Neural progenitor cell (in vitro differentiated cells): ENCODE measurements around the gene PXDN. TPM values are rescaled to one million over a fixed set of nuclear protein-coding genes. Genes with fewer than 3 reads are reported as not detected.
"Not testable (repeated sequence)": the region's sequence is repeated elsewhere in the genome, so short reads cannot be mapped to it uniquely, and the experiment has no call there.

Source experiments
- DNase-seq: peaks from one replicate; pipeline ENCODE4 v3.0.0-alpha.2; 2016; ENCODE audit warnings: low spot score
- H2AFZ ChIP-seq: fragments of 200-600 bp; sonication (generic); replicated peaks from 2 replicates; pipeline ENCODE4 v1.6.1; 2016; ENCODE audit warnings: antibody characterized with exemption
- H3F3A ChIP-seq: fragments of 200-600 bp; sonication (generic); 2 replicates; pipeline ENCODE4 v1.6.1; 2016; ENCODE audit warnings: antibody characterized with exemption, low read depth
- H3K27ac ChIP-seq: fragments of 200-600 bp; sonication (generic); 2 replicates; pipeline ENCODE4 v1.5.1; 2016; ENCODE audit warnings: mild to moderate bottlenecking
- H3K27me3 ChIP-seq: fragments of 200-600 bp; sonication (generic); 2 replicates; pipeline ENCODE4 v1.6.1; 2016; ENCODE audit warnings: mild to moderate bottlenecking, moderate library complexity
- H3K36me3 ChIP-seq: fragments of 200-600 bp; sonication (generic); 2 replicates; pipeline ENCODE4 v1.5.1; 2016
- H3K4me1 ChIP-seq: fragments of 200-600 bp; sonication (generic); 2 replicates; pipeline ENCODE4 v1.6.1; 2016; ENCODE audit warnings: mixed run types
- H3K4me2 ChIP-seq: fragments of 200-600 bp; sonication (generic); 2 replicates; pipeline ENCODE4 v1.6.1; 2016
- H3K4me3 ChIP-seq: fragments of 200-600 bp; sonication (generic); 2 replicates; pipeline ENCODE4 v1.5.1; 2016
- H3K79me2 ChIP-seq: fragments of 200-600 bp; sonication (generic); 2 replicates; pipeline ENCODE4 v1.6.1; 2016; ENCODE audit warnings: low read depth
- H3K9ac ChIP-seq: fragments of 200-600 bp; sonication (generic); 2 replicates; pipeline ENCODE4 v1.6.1; 2016
- H3K9me3 ChIP-seq: fragments of 200-600 bp; sonication (generic); 2 replicates; pipeline ENCODE4 v1.5.1; 2016; ENCODE audit warnings: low read depth
- H4K20me1 ChIP-seq: fragments of 200-600 bp; sonication (generic); 2 replicates; pipeline ENCODE4 v1.6.1; 2016; ENCODE audit warnings: low read depth
- H3K27ac Mint-ChIP-seq: 3 replicates; pipeline ENCODE4 v1.8.0; 2021; ENCODE audit warnings: mixed read lengths
- H3K27me3 Mint-ChIP-seq: 2 replicates; pipeline ENCODE4 v1.8.0; 2022; ENCODE audit warnings: low read depth, mild to moderate bottlenecking, inconsistent platforms, moderate library complexity, mixed read lengths; ENCODE audit not compliant: insufficient read depth
- H3K36me3 Mint-ChIP-seq: 3 replicates; pipeline ENCODE4 v1.8.0; 2021; ENCODE audit warnings: mixed read lengths
- H3K4me1 Mint-ChIP-seq: 3 replicates; pipeline ENCODE4 v1.8.0; 2021; ENCODE audit warnings: mixed read lengths
- H3K4me3 Mint-ChIP-seq: 3 replicates; pipeline ENCODE4 v1.8.0; 2021; ENCODE audit warnings: mild to moderate bottlenecking, moderate library complexity, mixed read lengths
- H3K9me3 Mint-ChIP-seq: 3 replicates; pipeline ENCODE4 v1.8.0; 2020; ENCODE audit warnings: mixed read lengths
- EZH2 ChIP-seq: fragments of 200-600 bp; sonication (generic); IDR thresholded peaks from 2 replicates; pipeline ENCODE4 v1.6.1; 2017; ENCODE audit warnings: antibody characterized with exemption, mild to moderate bottlenecking, moderate library complexity
- EZH2phosphoT487 ChIP-seq: fragments of 200-600 bp; sonication (generic); IDR thresholded peaks from 2 replicates; pipeline ENCODE4 v1.6.1; 2017; ENCODE audit warnings: antibody characterized with exemption
- total RNA-seq: library from RNA; depleted of rRNA; stranded (reverse); fragments of >200 nt; gene quantifications from 2 replicates; pipeline ENCODE4 v1.2.3, GENCODE V29; 2015; ENCODE audit warnings: low replicate concordance
- TF ChIP-seq, protein P1 (sequence below): fragments of 200-600 bp; sonication (generic); IDR thresholded peaks from 2 replicates; pipeline ENCODE4 v1.5.1; 2017; ENCODE audit warnings: antibody characterized with exemption, mild to moderate bottlenecking

Gene PXDN
- total RNA-seq, 1 donor from 2014 or later = 118 TPM

DNA sequence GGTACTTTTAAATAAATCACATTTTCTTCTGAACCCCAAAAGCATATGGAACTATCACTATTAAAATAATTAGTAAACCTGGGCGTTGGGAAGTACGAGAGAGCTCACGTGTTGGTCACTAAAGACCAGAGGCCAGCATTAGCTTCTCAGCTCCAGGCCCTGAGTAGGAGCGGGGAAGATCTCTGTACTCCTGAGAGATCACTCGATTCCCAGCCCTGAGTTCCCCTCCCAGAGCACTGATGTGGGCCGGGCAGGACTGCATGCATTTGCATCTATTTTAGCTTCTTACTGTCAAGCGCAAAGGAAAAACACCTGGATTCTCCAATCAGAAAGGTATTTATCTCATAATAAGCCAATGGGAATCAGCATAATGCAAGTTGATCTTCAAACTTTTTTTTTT, 6.2 kb downstream of the PXDN start:
- H3K27me3 Mint-ChIP-seq = peaks cover 9% of the 10 kb centered on the region
- no peak overlapping the region for H3K4me3 Mint-ChIP-seq
- no peak for DNase-seq
- peaks cover 20% of the 10 kb centered on the region for H3K27me3 ChIP-seq
- H3K79me2 ChIP-seq = peaks cover 95% of the 10 kb centered on the region
- no peak overlapping the region for H3K9ac ChIP-seq
- no peaks in the 10 kb centered on the region for H3K36me3 ChIP-seq
- no peak overlapping the region for H3K4me2 ChIP-seq
- peaks cover 42% of the 10 kb centered on the region for H3K9me3 Mint-ChIP-seq
- no peak overlapping the region for H3K4me3 ChIP-seq
- H2AFZ ChIP-seq = no peak overlapping the region
- peaks cover 8% of the 10 kb centered on the region for H3F3A ChIP-seq
- peaks cover 18% of the 10 kb centered on the region for H3K4me1 Mint-ChIP-seq
- no peak overlapping the region for H3K27ac ChIP-seq
- peaks cover 12% of the 10 kb centered on the region for H3K4me1 ChIP-seq
- peaks cover 37% of the 10 kb centered on the region for H3K36me3 Mint-ChIP-seq
- no peaks in the 10 kb centered on the region for H3K9me3 ChIP-seq
- TF ChIP-seq EZH2phosphoT487 = no peak
- TF ChIP-seq, protein P1, sequence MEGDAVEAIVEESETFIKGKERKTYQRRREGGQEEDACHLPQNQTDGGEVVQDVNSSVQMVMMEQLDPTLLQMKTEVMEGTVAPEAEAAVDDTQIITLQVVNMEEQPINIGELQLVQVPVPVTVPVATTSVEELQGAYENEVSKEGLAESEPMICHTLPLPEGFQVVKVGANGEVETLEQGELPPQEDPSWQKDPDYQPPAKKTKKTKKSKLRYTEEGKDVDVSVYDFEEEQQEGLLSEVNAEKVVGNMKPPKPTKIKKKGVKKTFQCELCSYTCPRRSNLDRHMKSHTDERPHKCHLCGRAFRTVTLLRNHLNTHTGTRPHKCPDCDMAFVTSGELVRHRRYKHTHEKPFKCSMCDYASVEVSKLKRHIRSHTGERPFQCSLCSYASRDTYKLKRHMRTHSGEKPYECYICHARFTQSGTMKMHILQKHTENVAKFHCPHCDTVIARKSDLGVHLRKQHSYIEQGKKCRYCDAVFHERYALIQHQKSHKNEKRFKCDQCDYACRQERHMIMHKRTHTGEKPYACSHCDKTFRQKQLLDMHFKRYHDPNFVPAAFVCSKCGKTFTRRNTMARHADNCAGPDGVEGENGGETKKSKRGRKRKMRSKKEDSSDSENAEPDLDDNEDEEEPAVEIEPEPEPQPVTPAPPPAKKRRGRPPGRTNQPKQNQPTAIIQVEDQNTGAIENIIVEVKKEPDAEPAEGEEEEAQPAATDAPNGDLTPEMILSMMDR = no peak
- no peak for TF ChIP-seq EZH2
- peaks cover 72% of the 10 kb centered on the region for H4K20me1 ChIP-seq
- no peak overlapping the region for H3K27ac Mint-ChIP-seq

DNA sequence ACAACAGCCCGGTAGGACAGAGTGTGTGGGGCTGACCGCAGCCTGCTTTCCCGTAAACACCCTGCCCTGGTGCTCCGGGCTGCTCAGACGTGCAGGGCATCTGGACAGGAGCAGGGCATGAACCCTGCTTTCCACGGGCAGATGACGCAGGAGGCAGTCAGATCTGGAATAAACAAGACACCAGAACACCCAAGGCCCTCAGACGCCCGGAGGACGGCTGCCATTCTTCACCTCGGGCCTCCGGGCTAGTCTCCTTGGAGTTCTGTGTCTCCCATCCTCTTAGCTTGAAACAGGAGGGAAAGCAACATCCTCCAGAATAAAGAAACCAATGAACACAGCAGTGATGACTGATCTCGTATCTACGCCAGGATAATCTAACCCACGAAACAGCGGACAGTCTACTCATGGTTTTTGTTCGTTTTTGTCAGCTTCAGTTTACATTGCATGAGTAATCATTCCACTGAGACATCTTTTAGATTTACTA, 7.3 kb downstream of the PXDN start:
- H3F3A ChIP-seq = peaks cover 13% of the 10 kb centered on the region
- no peaks in the 10 kb centered on the region for H3K36me3 ChIP-seq
- peaks cover 94% of the 10 kb centered on the region for H3K79me2 ChIP-seq
- H3K4me2 ChIP-seq = no peak overlapping the region
- H3K27me3 ChIP-seq = peaks cover 25% of the 10 kb centered on the region
- no peak for DNase-seq
- H3K4me3 ChIP-seq = no peak overlapping the region
- TF ChIP-seq EZH2 = no peak
- no peak for TF ChIP-seq EZH2phosphoT487
- TF ChIP-seq, protein P1 = no peak
- H2AFZ ChIP-seq = no peak overlapping the region
- H3K27ac ChIP-seq = no peak overlapping the region
- peaks cover 50% of the 10 kb centered on the region for H3K9me3 Mint-ChIP-seq
- no peak overlapping the region for H3K27ac Mint-ChIP-seq
- no peak overlapping the region for H3K9ac ChIP-seq
- peaks cover 14% of the 10 kb centered on the region for H3K4me1 ChIP-seq
- peaks cover 40% of the 10 kb centered on the region for H3K36me3 Mint-ChIP-seq
- H3K9me3 ChIP-seq = no peaks in the 10 kb centered on the region
- peaks cover 18% of the 10 kb centered on the region for H3K4me1 Mint-ChIP-seq
- peaks cover 7% of the 10 kb centered on the region for H3K27me3 Mint-ChIP-seq
- H3K4me3 Mint-ChIP-seq = no peak overlapping the region
- peaks cover 73% of the 10 kb centered on the region for H4K20me1 ChIP-seq

DNA sequence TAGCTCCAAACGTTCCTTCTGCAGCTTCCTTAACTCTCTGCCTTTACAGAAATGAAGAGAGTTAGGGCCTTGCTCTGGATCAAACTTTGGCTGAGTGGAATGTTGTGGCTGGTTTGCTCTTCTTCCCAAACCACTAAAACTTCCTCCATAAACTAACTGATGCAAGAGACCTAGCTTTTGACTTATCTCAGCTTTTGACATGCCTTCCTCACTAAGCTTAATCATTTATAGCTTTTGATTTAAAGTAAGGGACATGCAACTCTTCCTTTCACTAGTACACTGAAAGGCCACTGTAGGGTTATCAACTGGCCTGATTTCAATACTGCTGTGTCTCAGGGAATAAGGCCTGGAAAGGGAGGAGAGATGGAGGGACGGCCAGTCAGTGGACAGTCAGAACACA, 8.3 kb downstream of the PXDN start:
- H3K4me1 Mint-ChIP-seq = peaks cover 17% of the 10 kb centered on the region
- peaks cover under 1% of the 10 kb centered on the region for H3K27me3 Mint-ChIP-seq
- Histone ChIP-seq H3K9me3 (no peaks in the 10 kb centered on the region), H3K27me3 (peaks cover 27% of the 10 kb centered on the region), H3K27ac (no peak overlapping the region), H3K4me2 (no peak overlapping the region), H4K20me1 (peaks cover 73% of the 10 kb centered on the region), H3K4me3 (no peak overlapping the region), H3K79me2 (peaks cover 92% of the 10 kb centered on the region), H3K36me3 (no peaks in the 10 kb centered on the region), H2AFZ (no peak overlapping the region), H3K9ac (no peak overlapping the region), H3F3A (peaks cover 23% of the 10 kb centered on the region), H3K4me1 (peaks cover 17% of the 10 kb centered on the region)
- TF ChIP-seq, protein P1 = no peak
- TF ChIP-seq EZH2phosphoT487 = no peak
- no peak for TF ChIP-seq EZH2
- peaks cover 37% of the 10 kb centered on the region for H3K36me3 Mint-ChIP-seq
- H3K27ac Mint-ChIP-seq = no peak overlapping the region
- DNase-seq = no peak
- H3K9me3 Mint-ChIP-seq = peaks cover 50% of the 10 kb centered on the region
- H3K4me3 Mint-ChIP-seq = no peak overlapping the region

DNA sequence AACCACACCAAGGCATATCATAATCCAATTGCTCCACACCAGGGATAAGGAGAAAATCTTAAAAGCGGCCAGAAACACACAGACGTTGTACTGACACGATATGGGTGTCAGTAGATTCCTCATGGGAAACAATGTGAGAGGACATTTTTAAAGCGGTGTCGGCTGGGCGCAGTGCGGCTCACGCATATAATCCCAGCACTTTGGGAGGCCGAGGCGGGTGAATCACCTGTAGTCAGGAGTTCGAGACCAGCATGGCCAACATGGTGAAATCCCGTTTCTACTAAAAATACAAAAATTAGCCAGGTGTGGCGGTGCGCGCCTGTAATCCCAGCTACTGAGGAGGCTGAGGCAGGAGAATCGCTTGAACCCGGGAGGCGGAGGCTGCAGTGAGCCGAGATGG, 11.0 kb downstream of the PXDN start:
- Mint-ChIP-seq H3K4me1 (peaks cover 40% of the 10 kb centered on the region), H3K9me3 (peaks cover 38% of the 10 kb centered on the region), H3K36me3 (peaks cover 22% of the 10 kb centered on the region)
- not testable (repeated sequence) for H3K27ac ChIP-seq, H3K36me3 ChIP-seq, H3K4me2 ChIP-seq, H3K4me3 ChIP-seq, H3K27ac Mint-ChIP-seq, H2AFZ ChIP-seq, H3K4me3 Mint-ChIP-seq, DNase-seq, H3K9ac ChIP-seq, H3K27me3 Mint-ChIP-seq, H3K9me3 ChIP-seq
- Histone ChIP-seq H3K27me3 (peaks cover 47% of the 10 kb centered on the region), H3F3A (peaks cover 38% of the 10 kb centered on the region), H4K20me1 (peaks cover 73% of the 10 kb centered on the region), H3K79me2 (peaks cover 87% of the 10 kb centered on the region), H3K4me1 (peaks cover 44% of the 10 kb centered on the region)
